WTC11 (cell line): ENCODE results near the gene PNO1. TPM values are rescaled to one million over a fixed set of nuclear protein-coding genes. Genes with fewer than 3 reads are reported as not detected.

Experiments used
- ATAC-seq: fragments of 200-7000 bp; cut with Tn5 transposase; 2 replicates; pipeline ENCODE4 v1.10.0; 2021; ENCODE audit warnings: mild to moderate bottlenecking, moderate library complexity
- CTCF ChIA-PET: fragments of 300-600 bp; sonication (Branson Sonifier 250); formaldehyde crosslinking; loops from one replicate; lab custom pipeline; 2021; ENCODE audit warnings: antibody characterized with exemption; lab: Charles Lee
- POLR2A ChIA-PET: fragments of 350-600 bp; sonication (Branson Sonifier 250); formaldehyde crosslinking; loops from one replicate; lab custom pipeline; 2021; ENCODE audit warnings: antibody characterized with exemption; lab: Charles Lee
- DNase-seq: peaks from one replicate; pipeline ENCODE4 v3.0.0; 2021; ENCODE audit warnings: low spot score
- H3K27ac Mint-ChIP-seq: 2 replicates; pipeline ENCODE4 v1.8.0; 2021; ENCODE audit warnings: mixed read lengths
- H3K27me3 Mint-ChIP-seq: 2 replicates; pipeline ENCODE4 v1.8.0; 2021; ENCODE audit warnings: low read depth, mild to moderate bottlenecking, moderate library complexity, mixed read lengths
- H3K36me3 Mint-ChIP-seq: 2 replicates; pipeline ENCODE4 v1.8.0; 2021; ENCODE audit warnings: mixed read lengths
- H3K4me1 Mint-ChIP-seq: 2 replicates; pipeline ENCODE4 v1.8.0; 2022; ENCODE audit warnings: mixed read lengths
- H3K4me3 Mint-ChIP-seq: 2 replicates; pipeline ENCODE4 v1.8.0; 2021; ENCODE audit warnings: mild to moderate bottlenecking, moderate library complexity, mixed read lengths
- H3K9me3 Mint-ChIP-seq: 2 replicates; pipeline ENCODE4 v1.8.0; 2021; ENCODE audit warnings: mixed read lengths
- CREB1 ChIP-seq: sonication (generic); formaldehyde crosslinking; IDR thresholded peaks from 2 replicates; pipeline ENCODE4 v1.8.0; 2023; ENCODE audit warnings: mild to moderate bottlenecking, missing genetic modification reagents
- CREM ChIP-seq: sonication (generic); formaldehyde crosslinking; IDR thresholded peaks from 2 replicates; pipeline ENCODE4 v1.8.1; 2022; ENCODE audit warnings: mild to moderate bottlenecking, missing genetic modification reagents, moderate library complexity
- ETV6 ChIP-seq: sonication (generic); formaldehyde crosslinking; IDR thresholded peaks from 2 replicates; pipeline ENCODE4 v1.8.1; 2022; ENCODE audit warnings: mild to moderate bottlenecking, missing genetic modification reagents
- MLX ChIP-seq: sonication (generic); formaldehyde crosslinking; IDR thresholded peaks from 2 replicates; pipeline ENCODE4 v1.8.1; 2023; ENCODE audit warnings: mild to moderate bottlenecking, missing genetic modification reagents, moderate library complexity
- NR3C1 ChIP-seq: sonication (generic); formaldehyde crosslinking; conservative IDR thresholded peaks from 2 replicates; pipeline ENCODE4 v1.8.1; 2023; ENCODE audit warnings: low read depth, mild to moderate bottlenecking, missing genetic modification reagents
- PRDM15 ChIP-seq: sonication (generic); formaldehyde crosslinking; IDR thresholded peaks from 2 replicates; pipeline ENCODE4 v1.8.0; 2022; ENCODE audit warnings: missing genetic modification reagents
- PREB ChIP-seq: sonication (generic); formaldehyde crosslinking; IDR thresholded peaks from 2 replicates; pipeline ENCODE4 v1.8.1; 2022; ENCODE audit warnings: mild to moderate bottlenecking, missing genetic modification reagents, moderate library complexity, borderline replicate concordance
- RORB ChIP-seq: fragments of 250-450 bp; sonication (Bioruptor Pico); IDR thresholded peaks from 2 replicates; pipeline ENCODE4 v1.9.0; 2021; ENCODE audit warnings: mild to moderate bottlenecking
- TEAD1 ChIP-seq: sonication (generic); formaldehyde crosslinking; IDR thresholded peaks from 2 replicates; pipeline ENCODE4 v1.8.0; 2022; ENCODE audit warnings: mild to moderate bottlenecking, missing genetic modification reagents
- ZBTB43 ChIP-seq: sonication (generic); formaldehyde crosslinking; IDR thresholded peaks from 2 replicates; pipeline ENCODE4 v1.8.1; 2023; ENCODE audit warnings: mild to moderate bottlenecking, missing genetic modification reagents
- ZNF121 ChIP-seq: sonication (generic); formaldehyde crosslinking; IDR thresholded peaks from 2 replicates; pipeline ENCODE4 v1.8.0; 2023; ENCODE audit warnings: missing genetic modification reagents
- ZNF219 ChIP-seq: sonication (generic); formaldehyde crosslinking; IDR thresholded peaks from 2 replicates; pipeline ENCODE4 v1.8.0; 2023; ENCODE audit warnings: missing genetic modification reagents, mild to moderate bottlenecking, borderline replicate concordance
- ZNF232 ChIP-seq: sonication (generic); formaldehyde crosslinking; IDR thresholded peaks from 2 replicates; pipeline ENCODE4 v1.8.0; 2022; ENCODE audit warnings: mild to moderate bottlenecking, missing genetic modification reagents
- ZNF263 ChIP-seq: sonication (generic); formaldehyde crosslinking; IDR thresholded peaks from 2 replicates; pipeline ENCODE4 v1.8.1; 2022; ENCODE audit warnings: low read depth, mild to moderate bottlenecking, moderate library complexity, missing genetic modification reagents
- ZNF317 ChIP-seq: sonication (generic); formaldehyde crosslinking; IDR thresholded peaks from 2 replicates; pipeline ENCODE4 v1.8.1; 2023; ENCODE audit warnings: low read depth, mild to moderate bottlenecking, moderate library complexity, missing genetic modification reagents, borderline replicate concordance
- total RNA-seq: library from RNA; stranded (reverse); gene quantifications from 3 replicates; pipeline ENCODE4 v1.2.3, GENCODE V29; 2021

The PNO1 gene
- total RNA-seq, 1 experiment from 2014 or later = 24.0 TPM

GRCh38 chr2:68157402-68158133 lies at the start of gene PNO1 (continued):
- TF ChIP-seq MLX (no peak), ZNF121 (no peak), ETV6 (CRISPR knock-in tag) (no peak), CREM (CRISPR knock-in tag) (peak; percentile 75; the same call in 1 of the 2 replicates), ZNF232 (CRISPR knock-in tag) (peak; percentile 59; the same call in 1 of the 2 replicates), PRDM15 (CRISPR knock-in tag) (no peak), NR3C1 (CRISPR knock-in tag) (no peak), RORB (CRISPR knock-in tag) (no peak), PREB (CRISPR knock-in tag) (no peak), ZBTB43 (CRISPR knock-in tag) (no peak), CREB1 (no peak), ZNF317 (CRISPR knock-in tag) (no peak)

- no peak overlapping the region for H3K4me3 Mint-ChIP-seq
- no peaks in the 10 kb centered on the region; the same call in 1 of the 2 replicates for H3K36me3 Mint-ChIP-seq
- ChIA-PET CTCF (interaction anchor here (0.8 to 1.8 kb wide), 3 partner anchors 14 to 21 kb away, joined by 3 to 6 read pairs (median 3); no protein-coding TSS in a partner anchor), POLR2A (no interaction called here)
- peaks cover 5% of the 10 kb centered on the region; the same call in 1 of the 2 replicates for H3K27me3 Mint-ChIP-seq
- H3K27ac Mint-ChIP-seq = no peak overlapping the region
- H3K9me3 Mint-ChIP-seq = peaks cover 15% of the 10 kb centered on the region
- DNase-seq = no peak
- no peaks in the 10 kb centered on the region for H3K4me1 Mint-ChIP-seq
- no peak for TF ChIP-seq ZNF263
- no peak for TF ChIP-seq ZNF219 (CRISPR knock-in tag)
- no peak for TF ChIP-seq NR3C1 (CRISPR knock-in tag)
- no peak for TF ChIP-seq ZBTB43 (CRISPR knock-in tag)
- TF ChIP-seq PREB (CRISPR knock-in tag) = no peak
- no peak for TF ChIP-seq TEAD1 (CRISPR knock-in tag)
- no peak for ATAC-seq
Observed at GRCh38 chr2:68108120-68108519, 49.6 kb upstream of the PNO1 start.
